ENCODE data around the gene WDR41.
"Not testable (repeated sequence)": the region's sequence is repeated elsewhere in the genome, so short reads cannot be mapped to it uniquely, and the experiment has no call there.

Gene WDR41

GRCh38 chr5:77491783-77492652 lies at the start of gene WDR41:
WDR41 (minus strand) TSS chr5:77492316; CDS start chr5:77492220, 96 bp downstream.
- Histone ChIP-seq H3K9ac (ENCODE audit: low read depth, low read length) (peak within 1 kb of the TSS; percentile 84), H3K36me3 (ENCODE audit: insufficient read depth, low read length) (no peaks in the 10 kb centered on the region), H3K4me1 (ENCODE audit: insufficient read depth, low read length) (peaks cover 3% of the 10 kb centered on the region; the same call in 1 of the 2 replicates), H3K9me3 (ENCODE audit: control insufficient read depth, insufficient read depth, low read length) (no peaks in the 10 kb centered on the region)

- Histone ChIP-seq H3K9me3 (ENCODE audit: control insufficient read depth, insufficient read depth, low read length) (no peaks in the 10 kb centered on the region), H3K9ac (ENCODE audit: low read depth, low read length) (no peak overlapping the region), H3K4me1 (ENCODE audit: insufficient read depth, low read length) (no peaks in the 10 kb centered on the region), H3K36me3 (ENCODE audit: insufficient read depth, low read length) (no peaks in the 10 kb centered on the region)
Measured at GRCh38 chr5:77531297-77531696, 39.2 kb upstream of the WDR41 start.

GRCh38 chr5:77518304-77518703 lies 26.2 kb upstream of the WDR41 start:
- H3K4me1 ChIP-seq (ENCODE audit: insufficient read depth, low read length) = no peaks in the 10 kb centered on the region
- H3K36me3 ChIP-seq (ENCODE audit: insufficient read depth, low read length) = no peaks in the 10 kb centered on the region
- no peaks in the 10 kb centered on the region for H3K9me3 ChIP-seq (ENCODE audit: control insufficient read depth, insufficient read depth, low read length)
- H3K9ac ChIP-seq (ENCODE audit: low read depth, low read length) = no peak overlapping the region

- no peak overlapping the region for H3K9ac ChIP-seq (ENCODE audit: low read depth, low read length)
- no peaks in the 10 kb centered on the region for H3K36me3 ChIP-seq (ENCODE audit: insufficient read depth, low read length)
- no peaks in the 10 kb centered on the region for H3K4me1 ChIP-seq (ENCODE audit: insufficient read depth, low read length)
- no peaks in the 10 kb centered on the region for H3K9me3 ChIP-seq (ENCODE audit: control insufficient read depth, insufficient read depth, low read length)
Measured at GRCh38 chr5:77514457-77514856, 22.3 kb upstream of the WDR41 start.

- Histone ChIP-seq H3K9me3 (ENCODE audit: control insufficient read depth, insufficient read depth, low read length) (no peaks in the 10 kb centered on the region), H3K4me1 (ENCODE audit: insufficient read depth, low read length) (no peaks in the 10 kb centered on the region), H3K9ac (ENCODE audit: low read depth, low read length) (no peak overlapping the region), H3K36me3 (ENCODE audit: insufficient read depth, low read length) (no peaks in the 10 kb centered on the region)
Measured at GRCh38 chr5:77513321-77513720, 21.2 kb upstream of the WDR41 start.

- H3K36me3 ChIP-seq (ENCODE audit: insufficient read depth, low read length); H3K9ac ChIP-seq (ENCODE audit: low read depth, low read length); H3K4me1 ChIP-seq (ENCODE audit: insufficient read depth, low read length); H3K9me3 ChIP-seq (ENCODE audit: control insufficient read depth, insufficient read depth, low read length): not testable (repeated sequence)
Measured at GRCh38 chr5:77501132-77501531, 9.0 kb upstream of the WDR41 start.

- Histone ChIP-seq H3K36me3 (ENCODE audit: insufficient read depth, low read length) (no peaks in the 10 kb centered on the region), H3K9ac (ENCODE audit: low read depth, low read length) (no peak overlapping the region), H3K9me3 (ENCODE audit: control insufficient read depth, insufficient read depth, low read length) (no peaks in the 10 kb centered on the region), H3K4me1 (ENCODE audit: insufficient read depth, low read length) (no peaks in the 10 kb centered on the region)
Measured at GRCh38 chr5:77499973-77500372, 7.9 kb upstream of the WDR41 start.

- Histone ChIP-seq H3K9ac (ENCODE audit: low read depth, low read length) (no peak overlapping the region), H3K9me3 (ENCODE audit: control insufficient read depth, insufficient read depth, low read length) (no peaks in the 10 kb centered on the region), H3K36me3 (ENCODE audit: insufficient read depth, low read length) (no peaks in the 10 kb centered on the region), H3K4me1 (ENCODE audit: insufficient read depth, low read length) (no peaks in the 10 kb centered on the region)
Measured at GRCh38 chr5:77499441-77499840, 7.3 kb upstream of the WDR41 start.

- Histone ChIP-seq H3K9me3 (ENCODE audit: control insufficient read depth, insufficient read depth, low read length) (no peaks in the 10 kb centered on the region), H3K36me3 (ENCODE audit: insufficient read depth, low read length) (no peaks in the 10 kb centered on the region), H3K4me1 (ENCODE audit: insufficient read depth, low read length) (no peaks in the 10 kb centered on the region), H3K9ac (ENCODE audit: low read depth, low read length) (no peak overlapping the region)
Measured at GRCh38 chr5:77498952-77499351, 6.8 kb upstream of the WDR41 start.

GRCh38 chr5:77494935-77495334 lies 2.8 kb upstream of the WDR41 start:
- Histone ChIP-seq H3K4me1 (ENCODE audit: insufficient read depth, low read length) (peaks cover 3% of the 10 kb centered on the region; the same call in 1 of the 2 replicates), H3K9ac (ENCODE audit: low read depth, low read length) (no peak overlapping the region), H3K9me3 (ENCODE audit: control insufficient read depth, insufficient read depth, low read length) (no peaks in the 10 kb centered on the region), H3K36me3 (ENCODE audit: insufficient read depth, low read length) (no peaks in the 10 kb centered on the region)

GRCh38 chr5:77492653-77493000 lies 511 bp upstream of the WDR41 start:
- Histone ChIP-seq H3K4me1 (ENCODE audit: insufficient read depth, low read length) (peaks cover 3% of the 10 kb centered on the region; the same call in 1 of the 2 replicates), H3K9ac (ENCODE audit: low read depth, low read length) (peak overlapping the region; percentile 84), H3K9me3 (ENCODE audit: control insufficient read depth, insufficient read depth, low read length) (no peaks in the 10 kb centered on the region), H3K36me3 (ENCODE audit: insufficient read depth, low read length) (no peaks in the 10 kb centered on the region)

GRCh38 chr5:77490741-77491344 lies 1.3 kb downstream of the WDR41 start:
- H3K9ac ChIP-seq (ENCODE audit: low read depth, low read length) = peak overlapping the region; percentile 84
- not testable (repeated sequence) for H3K36me3 ChIP-seq (ENCODE audit: insufficient read depth, low read length); H3K4me1 ChIP-seq (ENCODE audit: insufficient read depth, low read length); H3K9me3 ChIP-seq (ENCODE audit: control insufficient read depth, insufficient read depth, low read length)

- Histone ChIP-seq H3K4me1 (ENCODE audit: insufficient read depth, low read length) (no peaks in the 10 kb centered on the region), H3K9me3 (ENCODE audit: control insufficient read depth, insufficient read depth, low read length) (no peaks in the 10 kb centered on the region), H3K36me3 (ENCODE audit: insufficient read depth, low read length) (peaks cover 2% of the 10 kb centered on the region; the same call in 1 of the 2 replicates), H3K9ac (ENCODE audit: low read depth, low read length) (no peak overlapping the region)
Measured at GRCh38 chr5:77486344-77486962, 5.7 kb downstream of the WDR41 start.

- Histone ChIP-seq H3K9ac (ENCODE audit: low read depth, low read length) (no peak overlapping the region), H3K36me3 (ENCODE audit: insufficient read depth, low read length) (peaks cover 2% of the 10 kb centered on the region; the same call in 1 of the 2 replicates), H3K4me1 (ENCODE audit: insufficient read depth, low read length) (no peaks in the 10 kb centered on the region), H3K9me3 (ENCODE audit: control insufficient read depth, insufficient read depth, low read length) (no peaks in the 10 kb centered on the region)
Measured at GRCh38 chr5:77483682-77484081, 8.4 kb downstream of the WDR41 start.

GRCh38 chr5:77475041-77475440 lies 17.1 kb downstream of the WDR41 start:
- not testable (repeated sequence) for H3K9me3 ChIP-seq (ENCODE audit: control insufficient read depth, insufficient read depth, low read length); H3K36me3 ChIP-seq (ENCODE audit: insufficient read depth, low read length); H3K4me1 ChIP-seq (ENCODE audit: insufficient read depth, low read length); H3K9ac ChIP-seq (ENCODE audit: low read depth, low read length)
